Activated CD4-positive, alpha-beta T cell treated with anti-CD3 and anti-CD28 coated beads for 36 hours (primary cell): ENCODE measurements around the gene GPR107. TPM values are rescaled to one million over a fixed set of nuclear protein-coding genes. Genes with fewer than 3 reads are reported as not detected.

Experiments used
- ATAC-seq: fragments of 200-7000 bp; cut with Tn5 transposase; one replicate; pipeline ENCODE4 v1.10.0; 2021; ENCODE audit warnings: mild to moderate bottlenecking, moderate library complexity
- CTCF ChIA-PET: fragments of 350-600 bp; sonication (Branson Sonifier 250); formaldehyde crosslinking; loops from one replicate; lab custom pipeline; 2021; ENCODE audit warnings: antibody characterized with exemption; lab: Charles Lee
- POLR2A ChIA-PET: fragments of 350-600 bp; sonication (Branson Sonifier 250); formaldehyde crosslinking; loops from one replicate; lab custom pipeline; 2021; ENCODE audit warnings: antibody characterized with exemption, inconsistent platforms; lab: Charles Lee
- DNase-seq: peaks from one replicate; pipeline ENCODE4 v3.0.0-alpha.2; 2020
- H3K27ac Mint-ChIP-seq: one replicate; pipeline ENCODE4 v1.8.0; 2021; ENCODE audit warnings: mixed read lengths
- H3K27me3 Mint-ChIP-seq: one replicate; pipeline ENCODE4 v1.8.0; 2021; ENCODE audit warnings: mixed read lengths
- H3K36me3 Mint-ChIP-seq: one replicate; pipeline ENCODE4 v1.8.0; 2021; ENCODE audit warnings: low read depth, mixed read lengths
- H3K4me1 Mint-ChIP-seq: one replicate; pipeline ENCODE4 v1.8.0; 2021; ENCODE audit warnings: mixed read lengths
- H3K4me3 Mint-ChIP-seq: one replicate; pipeline ENCODE4 v1.8.0; 2021; ENCODE audit warnings: mild to moderate bottlenecking, moderate library complexity, mixed read lengths
- H3K9me3 Mint-ChIP-seq: one replicate; pipeline ENCODE4 v1.8.0; 2021; ENCODE audit warnings: low read depth, mixed read lengths
- intact Hi-C, 2 experiments: fragments of 100-400 bp; cut with DNase I in 1 of 2; cut with micrococcal nuclease in 1 of 2; formaldehyde crosslinking; loops; one replicate each; pipeline versions ENCODE4 v1.14.2 to v1.15.1; 2022 to 2024; cut with DNase I, micrococcal nuclease
- total RNA-seq, 2 experiments: library from RNA; stranded (reverse); gene quantifications; one replicate each; pipeline ENCODE4 v1.2.3, GENCODE V29; 2021

The GPR107 gene
- total RNA-seq, 2 experiments from 2014 or later, result 17.7 to 19.7 TPM

DNA sequence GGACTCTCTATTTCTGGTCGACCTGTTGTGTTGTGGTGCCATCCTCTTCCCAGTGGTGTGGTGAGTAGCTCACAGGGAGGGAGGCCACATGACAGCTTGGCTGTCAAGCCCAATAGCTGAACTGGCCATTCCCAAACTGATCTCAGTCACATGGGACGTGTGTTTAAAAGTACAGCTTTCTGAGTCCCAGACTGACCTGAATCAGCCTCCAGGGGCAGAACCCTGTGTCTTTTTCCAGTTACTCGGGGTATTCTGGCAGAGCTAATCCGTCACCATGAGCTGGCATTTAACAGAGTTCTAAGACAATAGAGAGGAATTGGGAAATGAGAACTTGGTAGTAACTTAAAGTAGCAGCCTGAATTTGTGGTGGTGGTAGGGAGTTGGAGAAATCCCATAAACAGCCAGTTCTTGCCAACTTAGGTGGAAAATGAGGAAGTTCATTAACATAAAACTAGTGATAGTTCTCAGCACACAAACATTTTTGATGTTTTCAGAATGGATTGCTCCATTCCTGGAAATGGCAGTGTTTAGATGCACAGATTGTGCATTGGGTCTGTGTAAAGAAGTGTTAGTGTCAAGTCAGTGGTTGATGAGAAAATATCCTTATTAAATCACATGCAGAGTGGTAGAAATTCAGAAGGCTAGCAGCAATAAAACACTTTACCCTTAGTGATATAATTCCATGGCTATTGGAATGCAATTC lies 50.9 kb downstream of the GPR107 start:
- intact Hi-C loops, result loop anchor here (5.0 kb wide), 4 partner anchors 68 to 578 kb away; partner anchors contain the start of gene NCS1 (in 1 of the 2)
- no peaks in the 10 kb centered on the region for H3K27me3 Mint-ChIP-seq
- no peak overlapping the region for H3K27ac Mint-ChIP-seq
- DNase-seq (no peak), ATAC-seq (no peak)
- POLR2A ChIA-PET, result no interaction called here
- peaks cover 42% of the 10 kb centered on the region for H3K36me3 Mint-ChIP-seq
- CTCF ChIA-PET, result interaction anchor here (0.6 to 4.9 kb wide), 3 partner anchors 135 to 161 kb away, joined by 4 to 59 read pairs (median 4); no protein-coding TSS in a partner anchor
- H3K9me3 Mint-ChIP-seq, result no peaks in the 10 kb centered on the region
- peaks cover 24% of the 10 kb centered on the region for H3K4me1 Mint-ChIP-seq
- H3K4me3 Mint-ChIP-seq, result no peak overlapping the region

GRCh38 chr9:130106860-130107233 lies 53.1 kb downstream of the GPR107 start:
- DNase-seq (no peak), ATAC-seq (peak; percentile 3)
- ChIA-PET CTCF (interaction anchor here (0.6 to 4.9 kb wide), 21 partner anchors 9 to 451 kb away, joined by 3 to 59 read pairs (median 4); no protein-coding TSS in a partner anchor), POLR2A (interaction anchor here (0.8 kb wide), 1 partner anchor 24 kb away, joined by 3 read pairs; no protein-coding TSS in a partner anchor)
- H3K4me3 Mint-ChIP-seq, result peak overlapping the region; percentile 28
- peaks cover 40% of the 10 kb centered on the region for H3K4me1 Mint-ChIP-seq
- peak overlapping the region; percentile 85 for H3K27ac Mint-ChIP-seq
- no peaks in the 10 kb centered on the region for H3K27me3 Mint-ChIP-seq
- no peaks in the 10 kb centered on the region for H3K9me3 Mint-ChIP-seq
- intact Hi-C loops, result loop anchor here (1.0 to 5.0 kb wide), 7 partner anchors 22 to 575 kb away; partner anchors contain the start of gene NCS1 (in 2 of the 2)
- peaks cover 38% of the 10 kb centered on the region for H3K36me3 Mint-ChIP-seq

DNA sequence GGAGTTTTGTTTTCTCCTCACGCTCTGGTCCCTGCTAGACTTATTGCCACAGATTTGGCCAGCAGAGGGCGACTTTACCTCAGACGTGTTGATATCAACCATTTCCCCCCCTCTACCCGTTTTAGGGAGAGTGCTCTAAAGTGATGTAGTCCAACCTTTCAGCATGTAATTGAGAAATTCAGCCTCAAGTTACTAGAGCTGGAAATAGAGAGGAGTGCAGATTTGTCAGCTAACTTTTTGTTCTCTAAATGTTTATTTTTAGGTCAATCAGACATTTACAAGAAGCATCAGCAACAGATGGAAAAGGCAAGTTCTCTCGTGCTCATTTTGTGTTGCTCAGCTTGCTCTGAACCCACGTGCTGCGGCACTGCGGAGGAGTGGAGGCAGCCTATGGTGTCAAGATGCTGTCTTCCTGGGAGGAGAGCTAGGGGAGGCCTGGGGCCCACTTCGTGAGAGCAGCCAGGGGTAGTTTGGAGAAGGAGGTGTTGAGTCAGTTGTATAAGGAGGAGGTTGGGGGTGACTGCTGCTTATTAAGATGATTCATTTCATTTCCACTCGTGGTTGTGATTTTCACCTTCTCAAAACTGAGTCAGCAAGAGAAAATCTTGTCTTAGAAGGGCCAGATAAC lies 53.6 kb downstream of the GPR107 start:
- no peaks in the 10 kb centered on the region for H3K27me3 Mint-ChIP-seq
- no peaks in the 10 kb centered on the region for H3K9me3 Mint-ChIP-seq
- peaks cover 37% of the 10 kb centered on the region for H3K36me3 Mint-ChIP-seq
- intact Hi-C loops, result loop anchor here (1.0 to 5.0 kb wide), 7 partner anchors 22 to 575 kb away; partner anchors contain the start of gene NCS1 (in 2 of the 2)
- CTCF ChIA-PET, result interaction anchor here (0.7 to 4.9 kb wide), 34 partner anchors 9 to 575 kb away, joined by 3 to 59 read pairs (median 4); no protein-coding TSS in a partner anchor
- H3K27ac Mint-ChIP-seq, result peak overlapping the region; percentile 85
- H3K4me3 Mint-ChIP-seq, result peak overlapping the region; percentile 28
- peaks cover 43% of the 10 kb centered on the region for H3K4me1 Mint-ChIP-seq
- POLR2A ChIA-PET, result interaction anchor here (0.8 to 1.0 kb wide), 3 partner anchors 18 to 133 kb away, joined by 3 to 5 read pairs (median 4); no protein-coding TSS in a partner anchor
- DNase-seq (peak; percentile 92), ATAC-seq (peak; percentile 89)

DNA sequence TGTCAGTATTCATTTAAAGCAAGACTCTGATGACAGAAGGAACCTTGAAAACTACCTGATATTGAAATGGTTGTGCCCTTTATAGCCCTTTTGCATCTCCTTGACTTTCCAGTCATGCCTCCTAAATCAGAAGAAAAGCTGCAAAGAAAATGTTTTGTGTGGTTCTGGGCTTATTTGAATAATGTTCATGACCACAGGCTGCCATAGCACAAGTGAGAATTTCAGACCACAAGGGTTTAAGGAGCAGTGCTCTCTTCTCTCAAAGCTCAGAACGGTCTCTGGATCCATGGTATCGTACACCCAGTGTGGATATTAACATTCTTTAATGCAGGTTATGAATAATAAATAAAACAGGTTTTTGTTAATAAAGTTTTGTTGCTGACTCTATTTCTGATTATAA lies 54.2 kb downstream of the GPR107 start:
- no peak for ATAC-seq
- no peak for DNase-seq
- Mint-ChIP-seq H3K9me3 (no peaks in the 10 kb centered on the region), H3K36me3 (peaks cover 37% of the 10 kb centered on the region), H3K27ac (peak overlapping the region; percentile 85), H3K4me1 (peaks cover 45% of the 10 kb centered on the region), H3K4me3 (no peak overlapping the region), H3K27me3 (no peaks in the 10 kb centered on the region)
- intact Hi-C loops, result loop anchor here (1.0 to 5.0 kb wide), 7 partner anchors 21 to 574 kb away; partner anchors contain the start of gene NCS1 (in 2 of the 2)
- CTCF ChIA-PET, result interaction anchor here (0.6 to 4.9 kb wide), 31 partner anchors 9 to 574 kb away, joined by 3 to 59 read pairs (median 4); no protein-coding TSS in a partner anchor
- POLR2A ChIA-PET, result interaction anchor here (0.8 to 1.0 kb wide), 3 partner anchors 17 to 133 kb away, joined by 3 to 5 read pairs (median 4); no protein-coding TSS in a partner anchor

GRCh38 chr9:130110166-130110565 lies 56.5 kb downstream of the GPR107 start:
- ChIA-PET CTCF (interaction anchor here (1.1 to 2.9 kb wide), 2 partner anchors 136 to 232 kb away, joined by 3 to 11 read pairs; no protein-coding TSS in a partner anchor), POLR2A (no interaction called here)
- Mint-ChIP-seq H3K4me1 (peaks cover 45% of the 10 kb centered on the region), H3K27ac (peak overlapping the region; percentile 16), H3K4me3 (no peak overlapping the region), H3K36me3 (peaks cover 30% of the 10 kb centered on the region), H3K9me3 (no peaks in the 10 kb centered on the region), H3K27me3 (no peaks in the 10 kb centered on the region)
- no peak for ATAC-seq
- DNase-seq, result peak; percentile 41
- intact Hi-C loops, result no loop called here

DNA sequence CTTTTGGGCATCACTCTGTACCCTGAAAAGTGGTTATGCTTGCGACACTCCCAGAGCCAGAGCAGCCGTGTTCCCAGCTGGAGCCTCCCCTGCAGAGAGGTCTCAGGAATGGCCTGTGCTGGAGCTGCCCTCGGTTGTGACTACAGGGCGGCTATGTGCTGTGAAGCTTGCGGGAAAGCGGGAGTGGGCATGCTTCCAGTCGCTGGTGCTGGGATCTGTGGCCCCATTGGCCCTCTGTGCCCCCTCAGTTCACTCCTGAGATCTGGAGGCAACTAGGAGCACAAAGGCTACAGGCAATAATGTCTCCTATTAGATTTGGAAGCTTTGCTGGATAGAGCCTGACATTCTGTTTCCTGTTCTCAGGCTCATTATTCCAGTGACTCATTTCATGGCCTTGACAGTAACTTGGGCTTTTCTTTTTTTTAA lies 56.9 kb downstream of the GPR107 start:
- Mint-ChIP-seq H3K36me3 (peaks cover 31% of the 10 kb centered on the region), H3K9me3 (no peaks in the 10 kb centered on the region), H3K27ac (no peak overlapping the region), H3K27me3 (no peaks in the 10 kb centered on the region), H3K4me3 (no peak overlapping the region), H3K4me1 (peaks cover 45% of the 10 kb centered on the region)
- ATAC-seq (no peak), DNase-seq (no peak)
- POLR2A ChIA-PET, result interaction anchor here (0.6 kb wide), 1 partner anchor 1051 kb away, joined by 3 read pairs; no protein-coding TSS in a partner anchor
- intact Hi-C loops, result loop anchor here in 1 of 2 experiments (1.0 kb wide), 1 partner anchor 19 kb away; no protein-coding TSS in a partner anchor
- CTCF ChIA-PET, result interaction anchor here (0.6 to 2.9 kb wide), 3 partner anchors 10 to 232 kb away, joined by 3 to 11 read pairs (median 3); no protein-coding TSS in a partner anchor

DNA sequence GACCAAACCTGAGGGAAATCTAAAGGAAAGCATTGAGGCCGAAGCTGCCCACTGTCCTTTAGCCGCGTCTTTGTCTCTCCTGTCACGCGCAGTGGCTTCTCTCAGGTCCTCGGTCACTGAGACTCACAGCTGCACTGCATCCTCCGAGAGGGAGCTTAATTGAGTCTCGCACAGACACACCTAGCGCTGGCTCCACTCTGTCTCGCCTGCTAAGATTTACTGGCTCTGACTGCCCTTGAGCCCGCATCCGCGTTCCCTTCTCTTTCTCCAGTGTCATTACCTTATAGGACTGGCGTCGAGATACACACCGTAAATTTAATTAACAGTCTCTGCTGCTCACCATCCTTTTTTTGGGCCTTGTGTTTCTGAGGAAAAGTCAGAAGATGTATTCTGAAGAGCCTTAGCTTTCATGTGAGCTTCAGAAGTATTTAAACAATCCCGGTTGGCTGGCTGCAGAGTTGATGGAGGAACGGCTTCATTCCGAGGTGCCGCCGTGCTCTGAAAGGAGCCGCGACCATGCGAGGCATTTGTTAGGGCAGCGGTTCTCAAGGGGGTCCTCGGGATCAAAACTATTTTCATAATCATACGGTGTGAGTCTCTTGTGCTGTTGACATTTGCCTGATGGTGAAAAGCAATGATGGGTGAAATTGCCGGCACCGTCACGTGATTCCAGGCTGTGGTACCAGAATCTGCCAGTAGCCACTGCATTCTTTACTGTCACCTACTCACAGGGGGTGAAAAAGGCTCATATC lies 58.3 kb downstream of the GPR107 start:
- Mint-ChIP-seq H3K9me3 (no peaks in the 10 kb centered on the region), H3K36me3 (peaks cover 28% of the 10 kb centered on the region), H3K4me1 (peaks cover 40% of the 10 kb centered on the region), H3K27ac (peak overlapping the region; percentile 49), H3K4me3 (no peak overlapping the region), H3K27me3 (no peaks in the 10 kb centered on the region)
- DNase-seq (no peak), ATAC-seq (no peak)
- intact Hi-C loops, result loop anchor here in 1 of 2 experiments (1.0 kb wide), 1 partner anchor 17 kb away; no protein-coding TSS in a partner anchor
- ChIA-PET CTCF (interaction anchor here (0.8 to 1.2 kb wide), 3 partner anchors 8 to 374 kb away, joined by 3 to 5 read pairs (median 3); no protein-coding TSS in a partner anchor), POLR2A (no interaction called here)

DNA sequence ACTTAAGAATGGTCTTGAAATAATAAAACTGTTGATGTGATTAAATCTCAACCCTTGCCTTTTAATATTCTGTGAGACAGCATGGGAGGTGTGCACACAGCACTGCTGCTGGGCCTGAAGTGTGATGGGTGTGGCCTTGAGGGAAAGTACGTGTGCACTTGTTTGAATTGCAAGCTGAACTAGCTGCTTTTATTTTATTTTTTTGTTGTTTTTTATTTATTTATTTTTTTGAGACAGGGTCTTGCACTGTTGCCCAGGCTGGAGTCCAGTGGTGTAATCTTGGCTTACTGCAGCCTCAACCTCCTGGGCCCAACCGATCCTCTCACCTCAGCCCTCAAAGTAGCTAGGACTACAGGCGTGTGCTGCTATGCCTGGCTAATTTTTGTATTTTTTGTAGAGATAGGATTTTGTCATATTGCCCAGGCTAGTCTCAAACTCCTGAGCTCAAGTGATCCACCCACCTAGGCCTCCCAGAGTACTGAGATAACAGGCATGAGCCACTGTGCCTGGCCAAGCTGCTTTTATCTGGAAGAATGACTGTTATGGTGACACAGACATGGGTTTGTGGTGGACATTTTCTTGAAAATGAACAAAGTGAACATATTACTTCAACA lies 58.9 kb downstream of the GPR107 start:
- Mint-ChIP-seq H3K4me1 (peaks cover 33% of the 10 kb centered on the region), H3K4me3 (no peak overlapping the region), H3K36me3 (peaks cover 21% of the 10 kb centered on the region), H3K27ac (peak overlapping the region; percentile 25), H3K27me3 (no peaks in the 10 kb centered on the region), H3K9me3 (no peaks in the 10 kb centered on the region)
- POLR2A ChIA-PET, result no interaction called here
- CTCF ChIA-PET, result interaction anchor here (1.2 kb wide), 1 partner anchor 9 kb away, joined by 3 read pairs; no protein-coding TSS in a partner anchor
- intact Hi-C loops, result no loop called here
- ATAC-seq, result peak; percentile 21
- no peak for DNase-seq

- DNase-seq (no peak), ATAC-seq (no peak)
- no peak overlapping the region for H3K4me3 Mint-ChIP-seq
- H3K27ac Mint-ChIP-seq, result no peak overlapping the region
- no peaks in the 10 kb centered on the region for H3K27me3 Mint-ChIP-seq
- no peaks in the 10 kb centered on the region for H3K9me3 Mint-ChIP-seq
- intact Hi-C loops, result no loop called here
- ChIA-PET POLR2A (no interaction called here), CTCF (interaction anchor here (0.5 to 1.0 kb wide), 2 partner anchors 29 to 144 kb away, joined by 3 read pairs; no protein-coding TSS in a partner anchor)
- H3K36me3 Mint-ChIP-seq, result peaks cover 17% of the 10 kb centered on the region
- H3K4me1 Mint-ChIP-seq, result peaks cover 24% of the 10 kb centered on the region
These were observed 61.0 kb downstream of the GPR107 start for GRCh38 chr9:130114741-130115140.

GRCh38 chr9:130116346-130116745 lies 62.6 kb downstream of the GPR107 start:
- POLR2A ChIA-PET, result no interaction called here
- CTCF ChIA-PET, result interaction anchor here (0.6 to 1.4 kb wide), 7 partner anchors 8 to 974 kb away, joined by 3 to 4 read pairs (median 4); partner anchors contain the start of gene PTGES
- no peaks in the 10 kb centered on the region for H3K27me3 Mint-ChIP-seq
- ATAC-seq (no peak), DNase-seq (no peak)
- H3K9me3 Mint-ChIP-seq, result no peaks in the 10 kb centered on the region
- H3K36me3 Mint-ChIP-seq, result peaks cover 12% of the 10 kb centered on the region
- intact Hi-C loops, result no loop called here
- peaks cover 10% of the 10 kb centered on the region for H3K4me1 Mint-ChIP-seq
- H3K27ac Mint-ChIP-seq, result no peak overlapping the region
- no peak overlapping the region for H3K4me3 Mint-ChIP-seq
